IMR-90 (cell line): ENCODE data around the gene KCNMA1.

Source experiments
- BHLHE40 ChIP-seq: fragments of 150-350 bp; IDR thresholded peaks from 2 replicates; pipeline ENCODE4 v1.6.1; 2016; ENCODE audit warnings: mild to moderate bottlenecking, low read depth, low read length
- CEBPB ChIP-seq: IDR thresholded peaks from 2 replicates; pipeline ENCODE4 v1.6.1; 2012; ENCODE audit warnings: low read depth, low read length, improper control_type of control experiment
- CTCF ChIP-seq: conservative IDR thresholded peaks from 2 replicates; pipeline ENCODE4 v1.5.1; 2012; ENCODE audit warnings: mild to moderate bottlenecking, low read depth, low read length, improper control_type of control experiment
- MAFK ChIP-seq: IDR thresholded peaks from 2 replicates; pipeline ENCODE4 v1.6.1; 2012; ENCODE audit warnings: low read depth, low read length, improper control_type of control experiment
- MXI1 ChIP-seq: IDR thresholded peaks from 2 replicates; pipeline ENCODE4 v1.6.1; 2012; ENCODE audit warnings: low read depth, mild to moderate bottlenecking, low read length, moderate library complexity, borderline replicate concordance
- POLR2A ChIP-seq: IDR thresholded peaks from 2 replicates; pipeline ENCODE4 v1.6.1; 2012; ENCODE audit warnings: mild to moderate bottlenecking, low read depth, low read length
- RAD21 ChIP-seq: IDR thresholded peaks from 2 replicates; pipeline ENCODE4 v1.6.1; 2012; ENCODE audit warnings: low read length, improper control_type of control experiment
- RCOR1 ChIP-seq: IDR thresholded peaks from 2 replicates; pipeline ENCODE4 v1.6.1; 2012; ENCODE audit warnings: mild to moderate bottlenecking, low read length, improper control_type of control experiment; ENCODE audit not compliant: insufficient replicate concordance

GRCh38 chr10:77441353-77442166 is 196.0 kb downstream of the KCNMA1 start:
- TF ChIP-seq CTCF (no peak), CEBPB (no peak), POLR2A (no peak), RAD21 (no peak), MXI1 (no peak), BHLHE40 (no peak), MAFK (no peak), RCOR1 (no peak)
